Neural cell (in vitro differentiated cells): ENCODE measurements around the gene DHX15. TPM values are rescaled to one million over a fixed set of nuclear protein-coding genes. Genes with fewer than 3 reads are reported as not detected.

Experiments
- H2AFZ ChIP-seq: fragments of 200-600, 300-800 bp; sonication (generic), shearing (Covaris generic); 2 replicates; pipeline ENCODE4 v1.6.0; 2014; ENCODE audit warnings: low read depth, mild to moderate bottlenecking, antibody characterized with exemption, low read length, moderate library complexity
- H3F3A ChIP-seq: fragments of 200-600 bp; shearing (Covaris generic); 2 replicates; pipeline ENCODE4 v1.6.1; 2016; ENCODE audit warnings: mild to moderate bottlenecking, moderate library complexity, mixed read lengths, antibody characterized with exemption, low read length; ENCODE audit not compliant: insufficient read depth, poor library complexity, severe bottlenecking
- H3K27ac ChIP-seq: fragments of 200-600, 300-800 bp; sonication (generic), shearing (Covaris generic); 2 replicates; pipeline ENCODE4 v1.5.1; 2014; ENCODE audit warnings: mild to moderate bottlenecking, low read length, moderate library complexity
- H3K27me3 ChIP-seq: fragments of 300-800, 200-600 bp; sonication (generic), shearing (Covaris generic); 2 replicates; pipeline ENCODE4 v1.6.0; 2014; ENCODE audit warnings: mild to moderate bottlenecking, low read depth, low read length, moderate library complexity; ENCODE audit not compliant: insufficient read depth
- H3K36me3 ChIP-seq: fragments of 300-800, 200-600 bp; sonication (generic), shearing (Covaris generic); 2 replicates; pipeline ENCODE4 v1.5.1; 2014; ENCODE audit warnings: mild to moderate bottlenecking, antibody characterized with exemption, low read length, moderate library complexity; ENCODE audit not compliant: insufficient read depth
- H3K4me2 ChIP-seq: fragments of 300-800, 200-600 bp; sonication (generic), shearing (Covaris generic); 2 replicates; pipeline ENCODE4 v1.6.0; 2014; ENCODE audit warnings: mild to moderate bottlenecking, low read length
- H3K4me3 ChIP-seq: fragments of 300-800, 200-600 bp; sonication (generic), shearing (Covaris generic); 2 replicates; pipeline ENCODE4 v1.5.1; 2014; ENCODE audit warnings: mild to moderate bottlenecking, low read length, moderate library complexity
- H3K79me2 ChIP-seq: fragments of 200-600 bp; shearing (Covaris generic); replicated peaks from 2 replicates; pipeline ENCODE4 v1.6.0; 2014; ENCODE audit warnings: mild to moderate bottlenecking, low read length, moderate library complexity; ENCODE audit not compliant: insufficient read depth
- H3K9ac ChIP-seq: fragments of 300-800, 200-600 bp; sonication (generic), shearing (Covaris generic); 2 replicates; pipeline ENCODE4 v1.6.1; 2016; ENCODE audit warnings: mild to moderate bottlenecking, low read length, mixed read lengths
- H3K9me2 ChIP-seq: fragments of 200-600 bp; shearing (Covaris generic); 2 replicates; pipeline ENCODE4 v1.6.1; 2016; ENCODE audit warnings: mild to moderate bottlenecking, low read length, mixed read lengths; ENCODE audit not compliant: insufficient read depth
- H3K9me3 ChIP-seq: fragments of 200-600, 300-800 bp; sonication (generic), shearing (Covaris generic); 2 replicates; pipeline ENCODE4 v1.6.1; 2016; ENCODE audit warnings: mild to moderate bottlenecking, mixed run types, low read length, moderate library complexity, mixed read lengths
- H4K20me1 ChIP-seq: fragments of 200-600 bp; shearing (Covaris generic); 2 replicates; pipeline ENCODE4 v1.6.1; 2016; ENCODE audit warnings: mild to moderate bottlenecking, mixed run types; ENCODE audit not compliant: insufficient read depth
- EP300 ChIP-seq: fragments of 450-650 bp; conservative IDR thresholded peaks from 2 replicates; pipeline ENCODE4 v1.6.1; 2014; ENCODE audit warnings: antibody characterized with exemption, mild to moderate bottlenecking, moderate library complexity; ENCODE audit not compliant: poor library complexity, severe bottlenecking
- EZH2 ChIP-seq: fragments of 200-600, 300-800 bp; shearing (Covaris generic), sonication (generic); IDR thresholded peaks from 2 replicates; pipeline ENCODE4 v1.6.1; 2014; ENCODE audit warnings: antibody characterized with exemption, low read length, borderline replicate concordance, mild to moderate bottlenecking; ENCODE audit not compliant: insufficient read depth, poor library complexity, severe bottlenecking
- MXI1 ChIP-seq: fragments of 450-650 bp; conservative IDR thresholded peaks from 2 replicates; pipeline ENCODE4 v1.6.1; 2014; ENCODE audit warnings: antibody characterized with exemption, mild to moderate bottlenecking; ENCODE audit not compliant: poor library complexity, severe bottlenecking
- POLR2AphosphoS5 ChIP-seq: IDR thresholded peaks from 2 replicates; pipeline ENCODE4 v1.6.1; 2012
- RAD21 ChIP-seq: fragments of 450-650 bp; conservative IDR thresholded peaks from 2 replicates; pipeline ENCODE4 v1.6.1; 2014; ENCODE audit warnings: antibody characterized with exemption, mild to moderate bottlenecking, moderate library complexity
- SMC3 ChIP-seq: fragments of 450-650 bp; conservative IDR thresholded peaks from 2 replicates; pipeline ENCODE4 v1.6.1; 2014; ENCODE audit warnings: antibody characterized with exemption, mild to moderate bottlenecking, moderate library complexity; ENCODE audit not compliant: poor library complexity
- TAF1 ChIP-seq: IDR thresholded peaks from 2 replicates; pipeline ENCODE4 v1.6.1; 2012; ENCODE audit warnings: low read depth
- polyA plus RNA-seq: library from polyadenylated mRNA; depleted of rRNA; stranded (reverse); fragments of >200 nt; gene quantifications from 2 replicates; pipeline ENCODE4 v1.2.3, GENCODE V29; 2014
- TF ChIP-seq, protein P1 (sequence below): fragments of 450-650 bp; IDR thresholded peaks from 2 replicates; pipeline ENCODE4 v1.5.1; 2014; ENCODE audit warnings: antibody characterized with exemption, mild to moderate bottlenecking, moderate library complexity; ENCODE audit not compliant: poor library complexity, severe bottlenecking
- TF ChIP-seq, protein P2 (sequence below): IDR thresholded peaks from 2 replicates; pipeline ENCODE4 v1.6.1; 2012; ENCODE audit warnings: borderline replicate concordance

Gene DHX15
- polyA plus RNA-seq, 1 donor from 2014 or later: 368 TPM

DNA sequence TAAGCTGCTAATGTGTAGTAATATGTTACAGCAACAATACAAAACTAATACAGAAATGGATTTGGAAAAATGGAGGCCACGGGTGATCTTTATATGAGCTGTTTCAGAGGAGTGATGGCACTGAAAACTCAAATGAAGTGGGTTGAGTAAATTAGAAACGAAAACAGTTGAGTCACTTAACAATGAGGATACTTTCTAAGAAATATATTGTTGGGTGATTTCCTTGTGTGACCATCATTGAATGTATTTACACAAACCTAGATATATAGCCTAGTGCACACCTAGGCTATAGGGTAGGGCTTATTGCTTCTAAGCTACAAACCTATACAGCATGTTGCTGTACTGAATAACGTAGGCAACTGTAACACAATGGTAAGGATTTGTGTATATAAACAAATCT, 30.5 kb upstream of the DHX15 start:
- Histone ChIP-seq H3K9me3 (no peaks in the 10 kb centered on the region), H3K9me2 (no peaks in the 10 kb centered on the region), H3K27me3 (no peaks in the 10 kb centered on the region), H2AFZ (no peak overlapping the region), H3K27ac (no peak overlapping the region), H3K4me3 (no peak overlapping the region), H3K79me2 (no peaks in the 10 kb centered on the region), H3K36me3 (no peaks in the 10 kb centered on the region), H3K4me2 (no peak overlapping the region), H3K9ac (no peak overlapping the region), H4K20me1 (no peaks in the 10 kb centered on the region), H3F3A (no peaks in the 10 kb centered on the region)
- TF ChIP-seq SMC3 (no peak), EP300 (no peak), POLR2AphosphoS5 (no peak), EZH2 (no peak), MXI1 (no peak), TAF1 (no peak), RAD21 (no peak)
- TF ChIP-seq, protein P1, sequence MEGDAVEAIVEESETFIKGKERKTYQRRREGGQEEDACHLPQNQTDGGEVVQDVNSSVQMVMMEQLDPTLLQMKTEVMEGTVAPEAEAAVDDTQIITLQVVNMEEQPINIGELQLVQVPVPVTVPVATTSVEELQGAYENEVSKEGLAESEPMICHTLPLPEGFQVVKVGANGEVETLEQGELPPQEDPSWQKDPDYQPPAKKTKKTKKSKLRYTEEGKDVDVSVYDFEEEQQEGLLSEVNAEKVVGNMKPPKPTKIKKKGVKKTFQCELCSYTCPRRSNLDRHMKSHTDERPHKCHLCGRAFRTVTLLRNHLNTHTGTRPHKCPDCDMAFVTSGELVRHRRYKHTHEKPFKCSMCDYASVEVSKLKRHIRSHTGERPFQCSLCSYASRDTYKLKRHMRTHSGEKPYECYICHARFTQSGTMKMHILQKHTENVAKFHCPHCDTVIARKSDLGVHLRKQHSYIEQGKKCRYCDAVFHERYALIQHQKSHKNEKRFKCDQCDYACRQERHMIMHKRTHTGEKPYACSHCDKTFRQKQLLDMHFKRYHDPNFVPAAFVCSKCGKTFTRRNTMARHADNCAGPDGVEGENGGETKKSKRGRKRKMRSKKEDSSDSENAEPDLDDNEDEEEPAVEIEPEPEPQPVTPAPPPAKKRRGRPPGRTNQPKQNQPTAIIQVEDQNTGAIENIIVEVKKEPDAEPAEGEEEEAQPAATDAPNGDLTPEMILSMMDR: no peak
- TF ChIP-seq, protein P2, sequence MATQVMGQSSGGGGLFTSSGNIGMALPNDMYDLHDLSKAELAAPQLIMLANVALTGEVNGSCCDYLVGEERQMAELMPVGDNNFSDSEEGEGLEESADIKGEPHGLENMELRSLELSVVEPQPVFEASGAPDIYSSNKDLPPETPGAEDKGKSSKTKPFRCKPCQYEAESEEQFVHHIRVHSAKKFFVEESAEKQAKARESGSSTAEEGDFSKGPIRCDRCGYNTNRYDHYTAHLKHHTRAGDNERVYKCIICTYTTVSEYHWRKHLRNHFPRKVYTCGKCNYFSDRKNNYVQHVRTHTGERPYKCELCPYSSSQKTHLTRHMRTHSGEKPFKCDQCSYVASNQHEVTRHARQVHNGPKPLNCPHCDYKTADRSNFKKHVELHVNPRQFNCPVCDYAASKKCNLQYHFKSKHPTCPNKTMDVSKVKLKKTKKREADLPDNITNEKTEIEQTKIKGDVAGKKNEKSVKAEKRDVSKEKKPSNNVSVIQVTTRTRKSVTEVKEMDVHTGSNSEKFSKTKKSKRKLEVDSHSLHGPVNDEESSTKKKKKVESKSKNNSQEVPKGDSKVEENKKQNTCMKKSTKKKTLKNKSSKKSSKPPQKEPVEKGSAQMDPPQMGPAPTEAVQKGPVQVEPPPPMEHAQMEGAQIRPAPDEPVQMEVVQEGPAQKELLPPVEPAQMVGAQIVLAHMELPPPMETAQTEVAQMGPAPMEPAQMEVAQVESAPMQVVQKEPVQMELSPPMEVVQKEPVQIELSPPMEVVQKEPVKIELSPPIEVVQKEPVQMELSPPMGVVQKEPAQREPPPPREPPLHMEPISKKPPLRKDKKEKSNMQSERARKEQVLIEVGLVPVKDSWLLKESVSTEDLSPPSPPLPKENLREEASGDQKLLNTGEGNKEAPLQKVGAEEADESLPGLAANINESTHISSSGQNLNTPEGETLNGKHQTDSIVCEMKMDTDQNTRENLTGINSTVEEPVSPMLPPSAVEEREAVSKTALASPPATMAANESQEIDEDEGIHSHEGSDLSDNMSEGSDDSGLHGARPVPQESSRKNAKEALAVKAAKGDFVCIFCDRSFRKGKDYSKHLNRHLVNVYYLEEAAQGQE: no peak

DNA sequence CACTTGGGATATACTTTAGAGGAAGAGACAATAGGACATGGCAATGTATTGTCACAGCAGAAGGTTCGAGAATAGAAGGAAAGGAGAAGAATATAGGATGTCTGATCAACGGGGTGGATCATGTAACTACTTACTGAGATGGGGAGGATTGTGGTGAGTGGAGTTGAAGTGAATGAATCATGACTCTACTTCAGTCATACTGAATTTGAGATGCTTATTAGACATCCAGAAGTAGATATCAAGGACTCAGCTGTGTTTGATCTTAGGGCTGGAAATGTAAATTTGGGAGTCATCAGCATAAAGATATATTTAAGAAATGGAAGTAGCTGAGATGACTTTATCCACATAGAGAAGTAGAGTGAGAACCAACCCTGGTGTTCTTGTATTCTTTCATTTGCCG, 29.1 kb upstream of the DHX15 start:
- H3F3A ChIP-seq: no peaks in the 10 kb centered on the region
- H3K27me3 ChIP-seq: no peaks in the 10 kb centered on the region
- no peaks in the 10 kb centered on the region for H4K20me1 ChIP-seq
- TF ChIP-seq SMC3 (no peak), MXI1 (no peak), TAF1 (no peak), POLR2AphosphoS5 (no peak), EP300 (no peak), EZH2 (no peak), RAD21 (no peak)
- TF ChIP-seq, protein P1: no peak
- TF ChIP-seq, protein P2: no peak
- no peaks in the 10 kb centered on the region for H3K9me3 ChIP-seq
- no peaks in the 10 kb centered on the region for H3K9me2 ChIP-seq
- no peak overlapping the region for H3K4me2 ChIP-seq
- H3K36me3 ChIP-seq: no peaks in the 10 kb centered on the region
- no peaks in the 10 kb centered on the region for H3K79me2 ChIP-seq
- H2AFZ ChIP-seq: no peak overlapping the region
- no peak overlapping the region for H3K27ac ChIP-seq
- no peak overlapping the region for H3K4me3 ChIP-seq
- no peak overlapping the region for H3K9ac ChIP-seq
